ENCODE measurements around the gene CCNG2. TPM values are rescaled to one million over a fixed set of nuclear protein-coding genes. Genes with fewer than 3 reads are reported as not detected.

CCNG2 gene
- polyA plus RNA-seq, 1 experiment = 42.3 TPM

DNA sequence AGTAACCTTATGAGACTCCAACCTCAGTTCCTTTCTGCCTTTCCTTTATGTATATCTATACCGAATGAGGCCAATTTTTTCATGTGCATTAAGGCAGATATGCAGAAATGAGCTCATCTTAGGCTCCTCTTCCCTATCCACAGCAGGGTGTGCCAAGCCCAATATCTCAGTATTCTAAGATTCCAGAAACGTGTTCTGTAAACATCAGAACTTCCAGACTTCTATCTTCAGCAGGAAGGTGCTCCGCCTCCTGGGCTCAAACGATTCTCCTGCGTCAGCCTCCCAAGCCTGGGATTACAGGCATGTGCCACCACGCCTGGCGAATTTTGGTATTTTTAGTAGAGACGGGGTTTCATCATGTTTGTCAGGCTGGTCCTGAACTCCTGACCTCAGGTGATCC lies 31.0 kb upstream of the CCNG2 start:
- TF ChIP-seq, protein P1, sequence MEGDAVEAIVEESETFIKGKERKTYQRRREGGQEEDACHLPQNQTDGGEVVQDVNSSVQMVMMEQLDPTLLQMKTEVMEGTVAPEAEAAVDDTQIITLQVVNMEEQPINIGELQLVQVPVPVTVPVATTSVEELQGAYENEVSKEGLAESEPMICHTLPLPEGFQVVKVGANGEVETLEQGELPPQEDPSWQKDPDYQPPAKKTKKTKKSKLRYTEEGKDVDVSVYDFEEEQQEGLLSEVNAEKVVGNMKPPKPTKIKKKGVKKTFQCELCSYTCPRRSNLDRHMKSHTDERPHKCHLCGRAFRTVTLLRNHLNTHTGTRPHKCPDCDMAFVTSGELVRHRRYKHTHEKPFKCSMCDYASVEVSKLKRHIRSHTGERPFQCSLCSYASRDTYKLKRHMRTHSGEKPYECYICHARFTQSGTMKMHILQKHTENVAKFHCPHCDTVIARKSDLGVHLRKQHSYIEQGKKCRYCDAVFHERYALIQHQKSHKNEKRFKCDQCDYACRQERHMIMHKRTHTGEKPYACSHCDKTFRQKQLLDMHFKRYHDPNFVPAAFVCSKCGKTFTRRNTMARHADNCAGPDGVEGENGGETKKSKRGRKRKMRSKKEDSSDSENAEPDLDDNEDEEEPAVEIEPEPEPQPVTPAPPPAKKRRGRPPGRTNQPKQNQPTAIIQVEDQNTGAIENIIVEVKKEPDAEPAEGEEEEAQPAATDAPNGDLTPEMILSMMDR (IDR thresholded peaks at IDR 0.05; ENCODE audit: low read depth, low read length) = no peak
- CTCF ChIA-PET = interaction anchor here (1.1 to 4.4 kb wide), 3 partner anchors 30 to 260 kb away, joined by 3 to 22 read pairs (median 5); no protein-coding TSS in a partner anchor
- POLR2A ChIA-PET = no interaction called here

DNA sequence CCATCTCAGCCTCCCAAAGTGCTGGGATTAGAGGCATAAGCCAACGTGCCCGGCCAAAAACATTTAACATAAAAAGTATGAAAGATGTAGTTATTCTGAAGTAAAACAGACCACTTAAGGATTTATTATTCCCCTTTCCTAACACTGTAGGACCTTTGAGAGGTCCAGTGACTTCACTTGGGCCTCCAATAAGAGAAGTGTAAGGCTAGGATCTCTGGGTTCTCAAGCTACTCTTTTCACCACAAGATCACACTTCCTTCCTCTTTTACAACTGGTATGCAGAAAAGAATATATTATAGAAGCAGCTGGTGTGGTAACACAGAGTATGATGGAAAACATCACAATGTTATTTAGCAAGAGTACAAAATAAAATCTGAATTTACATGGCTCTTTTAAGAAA lies 30.2 kb upstream of the CCNG2 start:
- TF ChIP-seq, protein P1 (IDR thresholded peaks at IDR 0.05; ENCODE audit: low read depth, low read length) = no peak
- no peak overlapping the region for H3K27ac ChIP-seq (ENCODE audit: low read depth, low read length)
- ChIA-PET POLR2A (no interaction called here), CTCF (interaction anchor here (0.6 to 4.4 kb wide), 2 partner anchors 31 to 199 kb away, joined by 3 to 22 read pairs; no protein-coding TSS in a partner anchor)
- peaks cover 23% of the 10 kb centered on the region for H3K27me3 ChIP-seq (ENCODE audit: control insufficient read depth, insufficient read depth, low read length)
- no peak for DNase-seq (ENCODE audit: low read depth, low spot score)
- no peaks in the 10 kb centered on the region for H3K9me3 ChIP-seq (ENCODE audit: control insufficient read depth, insufficient read depth, low read length)
- H3K4me3 ChIP-seq (ENCODE audit: low read depth, low read length) = no peak overlapping the region

More for the DNA sequence above, 31.0 kb upstream of the CCNG2 start:
- no peak overlapping the region for H3K27ac ChIP-seq (ENCODE audit: low read depth, low read length)
- H3K4me3 ChIP-seq (ENCODE audit: low read depth, low read length) = no peak overlapping the region
- peaks cover 26% of the 10 kb centered on the region for H3K27me3 ChIP-seq (ENCODE audit: control insufficient read depth, insufficient read depth, low read length)
- DNase-seq (ENCODE audit: low read depth, low spot score) = no peak
- H3K9me3 ChIP-seq (ENCODE audit: control insufficient read depth, insufficient read depth, low read length) = no peaks in the 10 kb centered on the region

DNA sequence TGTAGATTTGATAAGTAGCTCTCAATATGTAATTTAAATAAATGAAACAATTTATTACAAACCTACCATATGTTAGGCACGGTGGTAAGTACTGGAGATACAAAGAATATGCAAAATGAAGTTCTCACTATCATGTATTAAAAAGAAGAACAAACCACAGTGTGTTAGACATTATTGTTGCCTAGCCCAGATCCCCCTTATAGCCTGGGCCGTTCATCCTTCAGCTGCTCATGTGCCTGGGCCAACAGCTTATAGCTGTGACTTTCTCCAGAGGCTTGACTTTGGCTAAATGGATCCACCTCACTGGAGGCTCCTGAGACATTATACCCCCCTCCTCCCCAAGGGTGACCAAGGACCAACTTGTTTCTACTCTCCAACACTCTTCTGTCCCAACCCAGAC lies 29.8 kb upstream of the CCNG2 start:
- H3K27ac ChIP-seq (ENCODE audit: low read depth, low read length) = no peak overlapping the region
- no peak overlapping the region for H3K4me3 ChIP-seq (ENCODE audit: low read depth, low read length)
- H3K9me3 ChIP-seq (ENCODE audit: control insufficient read depth, insufficient read depth, low read length) = no peaks in the 10 kb centered on the region
- peaks cover 23% of the 10 kb centered on the region for H3K27me3 ChIP-seq (ENCODE audit: control insufficient read depth, insufficient read depth, low read length)
- no peak for DNase-seq (ENCODE audit: low read depth, low spot score)
- POLR2A ChIA-PET = no interaction called here
- TF ChIP-seq, protein P1 (IDR thresholded peaks at IDR 0.05; ENCODE audit: low read depth, low read length) = no peak
- CTCF ChIA-PET = interaction anchor here (4.4 kb wide), 1 partner anchor 32 kb away, joined by 22 read pairs; no protein-coding TSS in a partner anchor

DNA sequence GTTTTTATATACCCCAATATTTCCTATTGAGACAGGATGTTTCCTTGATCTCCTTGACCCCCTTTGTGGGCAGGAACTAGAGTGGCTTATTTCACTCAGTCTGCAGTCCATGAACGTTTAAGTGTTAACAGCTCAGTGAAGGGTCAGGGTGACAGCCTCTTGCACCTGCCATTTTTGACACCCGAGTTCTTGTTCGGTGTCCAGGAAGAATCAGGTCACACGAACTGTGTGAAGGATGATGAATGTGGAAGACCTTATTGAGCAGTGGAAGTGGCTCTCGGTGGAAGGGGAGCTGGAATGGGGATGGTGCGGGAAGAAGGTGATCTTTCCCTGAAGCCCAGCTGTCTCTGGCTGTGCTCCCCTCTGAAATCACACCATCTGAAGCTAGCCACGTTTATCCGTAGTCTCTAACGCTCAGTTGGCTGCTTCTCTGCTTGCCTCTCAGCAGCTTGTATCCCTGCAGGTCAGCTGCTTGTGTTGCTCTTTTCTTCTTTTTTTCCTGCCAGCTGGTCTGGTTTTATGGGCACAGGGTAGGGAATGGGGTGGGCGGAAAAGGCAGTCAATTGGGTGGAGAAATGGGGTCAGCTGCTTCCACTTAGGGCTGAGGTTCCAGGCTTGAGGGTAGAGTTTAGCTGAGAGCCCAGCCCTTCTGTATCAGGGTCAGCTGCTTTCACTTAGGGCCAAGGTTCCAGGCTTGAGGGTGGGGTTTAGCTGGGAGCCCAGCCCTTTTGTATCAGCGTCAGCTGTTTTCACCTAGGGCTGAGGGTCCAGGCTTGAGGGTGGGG lies 29.0 kb upstream of the CCNG2 start:
- POLR2A ChIA-PET = no interaction called here

More for the DNA sequence above, 29.0 kb upstream of the CCNG2 start:
- H3K9me3 ChIP-seq (ENCODE audit: control insufficient read depth, insufficient read depth, low read length) = no peaks in the 10 kb centered on the region
- peaks cover 21% of the 10 kb centered on the region for H3K27me3 ChIP-seq (ENCODE audit: control insufficient read depth, insufficient read depth, low read length)
- H3K27ac ChIP-seq (ENCODE audit: low read depth, low read length) = peak overlapping the region; percentile 21
- TF ChIP-seq, protein P1 (IDR thresholded peaks at IDR 0.05; ENCODE audit: low read depth, low read length) = no peak
- no peak for DNase-seq (ENCODE audit: low read depth, low spot score)
- H3K4me3 ChIP-seq (ENCODE audit: low read depth, low read length) = no peak overlapping the region
- CTCF ChIA-PET = interaction anchor here (0.6 to 4.4 kb wide), 2 partner anchors 9 to 33 kb away, joined by 4 to 22 read pairs; no protein-coding TSS in a partner anchor
